NCI-H187 (cell line): ENCODE data around the gene TANC1.

ENCODE experiments used
- DNase-seq, 2 experiments: peaks; one replicate each; lab custom pipeline; 2025; lab: John Stamatoyannopoulos, UW

Gene TANC1

GRCh38 chr2:158962074-158962473 lies 6.4 kb upstream of the TANC1 start:
- no peak for DNase-seq

DNA sequence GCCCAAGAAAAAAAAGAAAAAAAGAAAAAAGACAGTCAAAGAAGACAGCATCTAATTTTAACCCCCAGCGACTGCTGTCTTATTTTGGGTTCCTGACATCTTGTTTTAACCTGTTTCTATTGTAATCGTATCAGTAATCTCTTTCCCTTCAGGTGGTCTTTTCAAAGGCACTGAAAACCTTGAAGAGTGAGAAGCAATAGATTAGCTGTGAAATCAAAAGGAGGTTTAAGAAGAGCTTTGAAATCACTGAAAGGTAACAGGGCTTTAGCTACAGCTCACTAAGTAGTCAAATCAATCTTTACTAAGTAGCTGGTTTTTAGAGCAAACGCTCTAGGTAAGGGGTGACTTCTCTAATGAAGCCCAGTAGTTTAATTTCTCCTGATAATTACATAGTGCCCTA lies 5.4 kb upstream of the TANC1 start:
- DNase-seq: no peak

DNA sequence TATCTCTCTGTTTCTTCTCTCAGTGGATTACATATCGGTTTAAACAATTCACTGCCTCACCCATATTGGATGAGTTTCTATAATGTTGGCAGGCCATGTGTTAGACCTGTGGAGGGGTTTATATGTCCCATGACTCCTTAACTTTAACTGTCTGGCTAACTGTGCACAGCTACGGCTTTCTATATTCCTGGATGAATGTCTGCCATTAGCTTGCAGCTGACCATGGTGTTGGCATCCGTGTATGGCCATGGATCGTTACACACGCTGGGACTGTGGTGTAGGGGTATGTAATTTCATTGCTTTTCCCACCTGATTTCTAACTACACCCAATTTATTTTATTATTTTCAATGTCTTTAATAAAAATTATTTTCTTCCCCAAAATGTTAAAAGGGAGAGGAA lies 3.3 kb upstream of the TANC1 start:
- no peak for DNase-seq

GRCh38 chr2:158965641-158966040 lies 2.8 kb upstream of the TANC1 start:
- DNase-seq: no peak

GRCh38 chr2:158966312-158966711 lies 2.1 kb upstream of the TANC1 start:
- no peak for DNase-seq

DNA sequence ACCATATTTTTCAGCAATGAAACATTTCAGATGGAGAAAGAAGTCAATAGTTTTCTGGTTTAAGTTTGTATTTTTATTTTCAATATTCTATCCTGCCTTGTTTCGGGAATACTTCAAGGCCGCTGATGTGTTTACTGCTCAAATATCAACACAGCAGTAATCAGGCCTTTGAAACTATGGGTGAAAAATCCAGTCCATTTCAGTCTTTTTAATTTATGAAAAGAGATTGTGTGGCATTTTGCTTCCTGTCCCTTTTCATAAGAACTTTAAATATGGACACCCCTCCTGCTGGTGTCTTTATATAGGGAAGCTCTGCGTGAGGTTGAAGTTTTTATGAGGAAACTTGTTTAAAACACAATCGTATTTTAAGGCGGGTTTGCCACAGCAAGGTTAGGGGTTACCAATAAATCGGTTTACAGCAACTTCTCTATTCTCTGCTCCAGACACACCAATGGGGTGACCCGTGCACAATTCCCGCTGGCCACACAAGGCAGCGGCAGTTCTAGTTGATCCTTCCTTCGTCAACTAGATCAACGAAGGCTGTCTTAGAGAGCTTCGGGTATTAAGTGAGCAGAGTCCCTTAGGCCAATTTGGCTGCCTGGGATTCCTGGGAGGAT lies 1.2 kb upstream of the TANC1 start:
- no peak for DNase-seq

DNA sequence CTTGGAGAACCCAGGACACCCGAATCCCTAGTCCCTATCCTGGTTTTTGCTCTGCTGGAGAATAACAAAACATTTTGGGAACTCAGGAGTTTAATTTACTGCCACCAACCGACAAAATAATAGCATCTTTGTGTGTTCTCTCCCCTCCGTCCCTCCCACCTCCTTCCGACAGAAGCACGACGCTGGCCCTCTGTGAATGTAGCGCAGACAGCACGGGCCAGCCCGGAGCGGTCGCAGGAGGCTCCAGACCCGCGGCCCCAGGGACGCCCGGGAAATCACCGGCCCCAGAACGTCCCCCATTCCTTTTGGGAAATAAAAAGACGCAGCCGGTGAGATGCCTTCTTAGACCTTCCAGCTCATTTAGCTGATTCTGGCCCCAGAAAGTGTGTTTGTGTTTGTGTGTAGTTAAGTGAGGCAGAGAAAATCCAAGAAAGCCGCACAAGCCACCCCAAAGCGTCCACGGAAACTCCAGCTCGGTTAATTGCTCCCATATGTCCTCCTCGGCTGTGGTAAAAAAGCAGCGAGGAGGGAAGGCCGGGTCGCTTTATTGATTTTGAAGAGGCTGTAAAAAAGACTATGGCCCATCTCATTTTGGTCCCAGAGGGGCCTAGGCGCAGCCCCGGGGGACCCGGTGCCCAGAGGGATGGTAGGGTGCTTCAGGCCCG lies 577 bp upstream of the TANC1 start:
- DNase-seq: no peak

GRCh38 chr2:158969162-158969714 lies 798 bp downstream of the TANC1 start:
- no peak for DNase-seq

DNA sequence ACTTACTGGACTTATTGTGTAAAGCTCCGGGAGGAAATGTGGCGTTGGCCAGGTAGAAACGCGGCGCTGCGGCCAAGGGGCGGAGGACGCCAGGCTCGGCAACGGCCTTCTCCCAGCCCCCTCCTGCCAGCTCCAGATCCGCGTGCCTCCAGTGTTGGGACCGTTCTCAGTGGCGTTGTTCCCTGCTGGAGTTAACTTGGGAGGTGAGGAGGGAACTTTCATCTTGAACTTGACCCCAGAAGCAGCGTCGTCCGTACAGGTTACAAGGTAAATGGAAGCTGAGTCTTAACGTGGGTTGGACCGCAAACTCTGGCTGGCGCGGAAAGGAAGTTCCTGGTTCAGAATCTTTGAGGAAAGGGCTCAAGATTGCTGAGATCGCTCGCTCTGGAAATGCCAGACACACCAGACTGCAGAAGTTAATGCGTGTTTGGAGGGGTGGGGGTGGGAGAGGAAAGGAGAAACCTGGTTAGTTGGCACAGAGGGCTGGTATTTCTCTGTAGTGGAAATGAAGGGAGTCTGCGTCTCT lies 1.3 kb downstream of the TANC1 start:
- DNase-seq: no peak

- DNase-seq: no peak
These were observed 1.9 kb downstream of the TANC1 start for GRCh38 chr2:158970241-158970751.

DNA sequence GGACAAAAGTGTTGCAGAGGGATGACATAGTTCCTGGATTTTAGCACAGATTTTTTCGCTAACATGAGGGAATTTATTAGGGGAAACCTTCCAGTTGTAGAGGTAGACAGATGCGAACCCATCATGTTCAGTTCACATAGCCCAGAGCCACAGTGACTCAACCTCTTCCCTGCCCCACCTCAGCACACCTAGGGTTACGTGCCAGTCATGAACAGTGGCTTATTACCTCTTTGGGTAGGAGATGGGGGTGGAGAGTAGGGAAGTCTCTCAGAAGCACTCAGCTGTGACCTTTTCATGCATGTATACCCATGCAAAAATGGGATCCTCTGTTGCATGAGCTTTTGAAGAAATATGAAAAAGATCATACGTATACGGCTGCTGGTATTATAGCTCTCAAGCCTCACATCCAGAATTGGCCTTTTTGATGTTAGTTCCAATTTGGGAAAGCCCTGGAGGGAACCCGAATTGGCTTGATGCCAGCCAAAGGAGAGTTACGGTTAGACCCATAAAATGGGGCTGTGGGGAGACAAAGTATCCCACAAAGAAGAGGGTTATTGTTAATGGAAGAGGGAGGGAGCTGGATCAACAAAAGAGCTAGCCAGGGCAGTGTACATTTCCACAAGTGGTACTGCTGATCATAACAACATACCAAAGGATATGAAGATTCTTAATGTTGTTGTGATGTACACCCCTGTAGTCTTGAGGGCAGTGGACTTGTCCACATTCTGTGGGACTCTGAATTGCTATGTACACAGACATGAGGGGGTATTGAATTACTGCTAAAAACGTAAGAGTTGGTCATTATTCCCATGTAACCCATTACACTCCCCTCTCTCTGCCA lies 4.9 kb downstream of the TANC1 start:
- DNase-seq: peak; percentile 83 to 86

DNA sequence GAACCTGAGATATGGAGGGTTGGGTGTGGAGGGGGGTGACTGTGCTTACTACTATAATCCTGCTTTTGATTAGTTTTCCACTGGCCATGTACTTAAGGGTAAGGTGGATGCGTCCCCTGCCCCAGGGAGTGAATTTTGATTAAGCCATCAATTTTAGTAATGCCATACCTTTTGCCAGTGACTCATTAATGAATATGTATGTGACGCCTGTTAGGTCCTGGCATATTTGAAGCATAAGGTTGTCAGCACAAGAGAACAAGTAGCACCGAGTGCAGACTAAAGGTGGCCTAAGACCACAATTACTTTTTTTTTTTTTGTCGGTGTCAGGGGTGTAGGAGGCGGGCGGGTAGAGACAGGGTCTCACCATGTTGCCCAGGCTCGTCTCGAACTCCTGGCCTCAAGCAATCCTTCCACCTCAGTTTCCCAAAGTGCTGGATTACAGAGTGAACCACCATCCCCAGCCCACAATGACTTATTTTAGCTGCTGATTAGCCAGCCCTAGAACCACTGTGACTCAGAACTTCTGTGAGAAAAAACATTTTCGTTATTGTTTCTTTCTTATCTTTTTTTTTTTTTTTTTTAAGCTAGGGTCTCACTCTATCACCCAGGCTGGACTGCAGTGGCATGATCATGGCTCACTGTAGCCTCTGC lies 7.0 kb downstream of the TANC1 start:
- DNase-seq: no peak

DNA sequence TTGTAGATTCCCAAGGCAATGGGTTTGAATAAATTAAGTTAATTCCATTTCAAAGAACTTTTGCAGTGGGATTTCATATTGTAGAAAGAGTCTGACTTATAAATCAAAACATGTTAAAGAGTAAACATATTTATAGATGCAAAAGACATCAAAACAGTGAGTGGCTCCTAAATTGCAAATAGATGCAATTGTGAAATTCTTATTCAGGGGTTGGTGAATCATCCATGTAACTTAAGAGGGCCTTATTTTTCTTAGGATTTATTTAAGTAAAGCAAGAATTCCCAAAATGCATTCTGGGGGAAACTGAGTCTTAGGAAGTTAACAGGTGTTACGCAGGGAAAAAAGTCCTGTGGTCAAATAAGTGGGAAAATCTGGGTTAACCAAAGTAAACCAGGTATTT lies 11.3 kb downstream of the TANC1 start:
- DNase-seq: no peak

- peak in 1 of 2 experiments; percentile 9 for DNase-seq
These were observed 16.2 kb downstream of the TANC1 start for GRCh38 chr2:158984604-158985135.

GRCh38 chr2:158988501-158988900 lies 20.1 kb downstream of the TANC1 start:
- DNase-seq: peak in 1 of 2 experiments; percentile 10

DNA sequence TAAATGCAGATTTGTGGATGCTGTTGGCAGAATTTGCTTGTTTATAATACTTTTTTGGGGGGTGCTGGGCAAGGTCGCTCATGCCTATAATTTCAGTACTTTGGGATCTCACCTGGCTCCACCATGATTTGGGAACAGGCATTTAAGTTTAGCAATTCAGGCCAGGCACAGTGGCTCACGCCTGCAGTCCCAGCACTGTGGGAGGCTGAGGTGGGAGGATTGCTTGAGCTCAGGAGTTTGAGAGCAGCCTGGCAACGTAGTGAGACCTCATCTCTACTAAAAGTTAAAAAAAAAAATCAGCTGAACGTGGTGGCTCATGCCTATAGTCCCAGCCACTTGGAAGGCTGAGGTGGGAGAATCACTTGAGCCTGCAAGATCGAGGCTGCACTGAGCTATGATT lies 20.7 kb downstream of the TANC1 start:
- DNase-seq: no peak

GRCh38 chr2:158990397-158991214 lies 22.2 kb downstream of the TANC1 start:
- DNase-seq: no peak

- DNase-seq: no peak
These were observed 24.6 kb downstream of the TANC1 start for GRCh38 chr2:158993030-158993429.

GRCh38 chr2:158993721-158994587 lies 25.5 kb downstream of the TANC1 start:
- no peak for DNase-seq
